Osteocyte (in vitro differentiated cells): ENCODE measurements around the gene MTREX. TPM values are rescaled to one million over a fixed set of nuclear protein-coding genes. Genes with fewer than 3 reads are reported as not detected.

Experiments
- DNase-seq: peaks from one replicate; pipeline ENCODE4 v3.0.0; 2021; ENCODE audit warnings: mixed read lengths; ENCODE audit not compliant: unreplicated experiment; ENCODE audit errors: extremely low spot score
- H3K27ac Mint-ChIP-seq: one replicate; pipeline ENCODE4 v1.8.0; 2021; ENCODE audit warnings: mild to moderate bottlenecking, mixed read lengths; ENCODE audit not compliant: unreplicated experiment
- H3K27me3 Mint-ChIP-seq: one replicate; pipeline ENCODE4 v1.8.0; 2021; ENCODE audit warnings: mixed read lengths; ENCODE audit not compliant: unreplicated experiment
- H3K36me3 Mint-ChIP-seq: one replicate; pipeline ENCODE4 v1.8.0; 2021; ENCODE audit warnings: mixed read lengths; ENCODE audit not compliant: unreplicated experiment
- H3K4me1 Mint-ChIP-seq: one replicate; pipeline ENCODE4 v1.8.0; 2021; ENCODE audit warnings: mixed read lengths; ENCODE audit not compliant: unreplicated experiment
- H3K4me3 Mint-ChIP-seq: one replicate; pipeline ENCODE4 v1.8.0; 2021; ENCODE audit warnings: mild to moderate bottlenecking, moderate library complexity, mixed read lengths; ENCODE audit not compliant: unreplicated experiment
- H3K9me3 Mint-ChIP-seq: one replicate; pipeline ENCODE4 v1.8.0; 2021; ENCODE audit warnings: mixed read lengths; ENCODE audit not compliant: unreplicated experiment
- CTCF ChIP-seq: fragments of 200-600 bp; sonication (generic); IDR thresholded peaks from 2 replicates; pipeline ENCODE4 v1.5.0; 2021; ENCODE audit warnings: antibody characterized with exemption, mild to moderate bottlenecking, moderate library complexity
- total RNA-seq: library from RNA; stranded (reverse); gene quantifications from 2 replicates; pipeline ENCODE4 v1.2.1, GENCODE V29; 2021

The MTREX gene
- total RNA-seq, 1 donor from 2014 or later, result 58.5 TPM

GRCh38 chr5:55356896-55357295 is 49.1 kb downstream of the MTREX start:
- Mint-ChIP-seq H3K4me1 (no peaks in the 10 kb centered on the region), H3K36me3 (peaks cover 37% of the 10 kb centered on the region), H3K9me3 (peaks cover 8% of the 10 kb centered on the region), H3K27ac (no peak overlapping the region), H3K4me3 (no peak overlapping the region), H3K27me3 (no peaks in the 10 kb centered on the region)
- no peak for TF ChIP-seq CTCF
- no peak for DNase-seq

GRCh38 chr5:55360190-55360589 is 52.4 kb downstream of the MTREX start:
- Mint-ChIP-seq H3K9me3 (peaks cover 8% of the 10 kb centered on the region), H3K27ac (no peak overlapping the region), H3K4me3 (no peak overlapping the region), H3K27me3 (no peaks in the 10 kb centered on the region), H3K36me3 (peaks cover 16% of the 10 kb centered on the region), H3K4me1 (peaks cover 17% of the 10 kb centered on the region)
- no peak for DNase-seq
- no peak for TF ChIP-seq CTCF

GRCh38 chr5:55363856-55364255 is 56.1 kb downstream of the MTREX start:
- Mint-ChIP-seq H3K36me3 (peaks cover 24% of the 10 kb centered on the region), H3K4me1 (peaks cover 17% of the 10 kb centered on the region), H3K27ac (peak overlapping the region; percentile 48), H3K9me3 (peaks cover 8% of the 10 kb centered on the region), H3K27me3 (no peaks in the 10 kb centered on the region), H3K4me3 (no peak overlapping the region)
- no peak for DNase-seq
- no peak for TF ChIP-seq CTCF

GRCh38 chr5:55364537-55365055 is 56.8 kb downstream of the MTREX start:
- DNase-seq, result no peak
- Mint-ChIP-seq H3K4me1 (peaks cover 17% of the 10 kb centered on the region), H3K36me3 (peaks cover 24% of the 10 kb centered on the region), H3K27ac (no peak overlapping the region), H3K4me3 (no peak overlapping the region), H3K9me3 (peaks cover 8% of the 10 kb centered on the region), H3K27me3 (no peaks in the 10 kb centered on the region)
- no peak for TF ChIP-seq CTCF

GRCh38 chr5:55370291-55370925 is 62.6 kb downstream of the MTREX start:
- DNase-seq, result no peak
- Mint-ChIP-seq H3K27me3 (no peaks in the 10 kb centered on the region), H3K27ac (peak overlapping the region; percentile 9), H3K36me3 (peaks cover 39% of the 10 kb centered on the region), H3K4me1 (peaks cover 1% of the 10 kb centered on the region), H3K4me3 (no peak overlapping the region), H3K9me3 (peaks cover 10% of the 10 kb centered on the region)
- no peak for TF ChIP-seq CTCF
